ENCODE data around the gene ACCS. TPM values are rescaled to one million over a fixed set of nuclear protein-coding genes. Genes with fewer than 3 reads are reported as not detected.

ACCS gene
- total RNA-seq, 1 donor = 21.0 TPM

- no peaks in the 10 kb centered on the region for H3K4me1 ChIP-seq (ENCODE audit: insufficient read depth, low read length)
- H3K79me2 ChIP-seq (ENCODE audit: insufficient read depth, low read length) = no peaks in the 10 kb centered on the region
- no peak for TF ChIP-seq CTCF (IDR thresholded peaks at IDR 0.05; ENCODE audit: extremely low read depth, low read depth, low read length)
- H2AFZ ChIP-seq (ENCODE audit: low read length) = no peak overlapping the region
- H3K36me3 ChIP-seq (ENCODE audit: insufficient read depth, low read length) = no peaks in the 10 kb centered on the region
- peaks cover 9% of the 10 kb centered on the region for H3K27me3 ChIP-seq (ENCODE audit: insufficient read depth, low read length)
- H3K4me3 ChIP-seq (ENCODE audit: insufficient read depth, low read length) = no peak overlapping the region
- no peak overlapping the region for H3K27ac ChIP-seq (ENCODE audit: low read depth, low read length)
- H3K4me2 ChIP-seq (ENCODE audit: insufficient read depth, low read length) = no peak overlapping the region
- peak; percentile 29 for DNase-seq (ENCODE audit: insufficient read length, low spot score, missing footprints)
- H4K20me1 ChIP-seq (ENCODE audit: insufficient read depth, low read length) = no peaks in the 10 kb centered on the region
- no peaks in the 10 kb centered on the region for H3K9me3 ChIP-seq (ENCODE audit: low read depth, low read length)
Measured at GRCh38 chr11:44049832-44050231, 16.2 kb upstream of the ACCS start.

DNA sequence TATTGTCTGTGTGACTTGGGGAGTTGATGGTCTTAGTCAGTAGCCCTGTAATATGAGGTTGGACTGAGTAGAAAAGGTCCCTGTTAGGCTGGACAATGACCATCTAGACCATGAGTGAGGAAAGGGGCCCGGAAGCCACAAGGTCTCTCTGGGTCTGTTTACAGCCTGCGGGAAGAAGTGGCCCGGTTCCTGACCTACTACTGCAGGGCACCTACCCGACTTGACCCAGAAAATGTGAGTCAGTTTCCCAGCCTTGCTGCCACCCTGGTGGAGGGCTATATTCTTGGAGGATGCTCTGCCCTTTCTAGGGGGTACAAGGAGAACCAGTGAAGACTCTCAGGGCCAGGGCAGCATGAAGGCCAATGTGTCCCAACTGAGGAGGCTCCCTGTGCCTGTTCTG is 14.9 kb upstream of the ACCS start:
- no peak overlapping the region for H3K4me2 ChIP-seq (ENCODE audit: insufficient read depth, low read length)
- TF ChIP-seq CTCF (IDR thresholded peaks at IDR 0.05; ENCODE audit: extremely low read depth, low read depth, low read length) = no peak
- no peaks in the 10 kb centered on the region for H4K20me1 ChIP-seq (ENCODE audit: insufficient read depth, low read length)

DNA sequence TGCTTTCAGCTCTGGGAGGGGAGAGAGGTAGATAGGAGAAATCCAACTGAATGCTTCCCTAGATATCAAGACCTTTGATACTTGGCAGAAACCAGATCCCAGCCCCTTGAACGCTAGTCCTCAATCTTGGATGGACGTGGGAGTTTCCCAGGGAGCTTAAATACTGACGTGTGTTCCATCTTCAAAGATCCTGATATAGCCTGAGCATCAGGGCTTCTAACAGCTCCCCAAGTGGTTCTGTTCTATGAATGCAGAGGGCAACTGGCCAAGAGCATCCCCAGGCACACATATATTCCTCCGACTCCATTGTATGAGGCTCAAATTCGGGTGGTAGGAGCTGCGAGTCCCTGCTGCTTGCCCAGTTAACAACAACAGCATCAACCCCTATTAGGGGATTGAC is 8.7 kb upstream of the ACCS start:
- Histone ChIP-seq H3K27ac (ENCODE audit: low read depth, low read length) (no peak overlapping the region), H3K4me1 (ENCODE audit: insufficient read depth, low read length) (no peaks in the 10 kb centered on the region), H3K79me2 (ENCODE audit: insufficient read depth, low read length) (no peaks in the 10 kb centered on the region), H3K4me3 (ENCODE audit: insufficient read depth, low read length) (no peak overlapping the region), H4K20me1 (ENCODE audit: insufficient read depth, low read length) (no peaks in the 10 kb centered on the region), H2AFZ (ENCODE audit: low read length) (no peak overlapping the region), H3K9me3 (ENCODE audit: low read depth, low read length) (no peaks in the 10 kb centered on the region), H3K27me3 (ENCODE audit: insufficient read depth, low read length) (peaks cover 15% of the 10 kb centered on the region), H3K4me2 (ENCODE audit: insufficient read depth, low read length) (no peak overlapping the region), H3K36me3 (ENCODE audit: insufficient read depth, low read length) (no peaks in the 10 kb centered on the region)
- peak; percentile 12 for TF ChIP-seq CTCF (IDR thresholded peaks at IDR 0.05; ENCODE audit: extremely low read depth, low read depth, low read length)
- DNase-seq (ENCODE audit: insufficient read length, low spot score, missing footprints) = no peak

More for the DNA sequence above, 14.9 kb upstream of the ACCS start:
- no peak for DNase-seq (ENCODE audit: insufficient read length, low spot score, missing footprints)
- no peak overlapping the region for H3K27ac ChIP-seq (ENCODE audit: low read depth, low read length)
- H3K27me3 ChIP-seq (ENCODE audit: insufficient read depth, low read length) = peaks cover 8% of the 10 kb centered on the region
- H3K4me3 ChIP-seq (ENCODE audit: insufficient read depth, low read length) = no peak overlapping the region
- H2AFZ ChIP-seq (ENCODE audit: low read length) = no peak overlapping the region
- H3K79me2 ChIP-seq (ENCODE audit: insufficient read depth, low read length) = no peaks in the 10 kb centered on the region
- H3K4me1 ChIP-seq (ENCODE audit: insufficient read depth, low read length) = no peaks in the 10 kb centered on the region
- no peaks in the 10 kb centered on the region for H3K9me3 ChIP-seq (ENCODE audit: low read depth, low read length)
- no peaks in the 10 kb centered on the region for H3K36me3 ChIP-seq (ENCODE audit: insufficient read depth, low read length)

- H3K4me3 ChIP-seq (ENCODE audit: insufficient read depth, low read length) = no peak overlapping the region
- no peak for DNase-seq (ENCODE audit: insufficient read length, low spot score, missing footprints)
- no peak for TF ChIP-seq CTCF (IDR thresholded peaks at IDR 0.05; ENCODE audit: extremely low read depth, low read depth, low read length)
Measured at GRCh38 chr11:44058275-44058674, 7.8 kb upstream of the ACCS start.

More at GRCh38 chr11:44058275-44058674, 7.8 kb upstream of the ACCS start:
- Histone ChIP-seq H3K79me2 (ENCODE audit: insufficient read depth, low read length) (no peaks in the 10 kb centered on the region), H3K27me3 (ENCODE audit: insufficient read depth, low read length) (peaks cover 14% of the 10 kb centered on the region), H4K20me1 (ENCODE audit: insufficient read depth, low read length) (no peaks in the 10 kb centered on the region), H3K4me2 (ENCODE audit: insufficient read depth, low read length) (no peak overlapping the region), H3K9me3 (ENCODE audit: low read depth, low read length) (no peaks in the 10 kb centered on the region), H2AFZ (ENCODE audit: low read length) (no peak overlapping the region), H3K4me1 (ENCODE audit: insufficient read depth, low read length) (no peaks in the 10 kb centered on the region), H3K36me3 (ENCODE audit: insufficient read depth, low read length) (no peaks in the 10 kb centered on the region), H3K27ac (ENCODE audit: low read depth, low read length) (no peak overlapping the region)
